HG03039 (cell line): ENCODE data around the gene GJC1.

Source experiments
- ATAC-seq: cut with Tn5 transposase; IDR thresholded peaks from one replicate; pipeline ENCODE4 v1.9.1; 2021; ENCODE audit warnings: mild to moderate bottlenecking, moderate library complexity; ENCODE audit not compliant: unreplicated experiment

The GJC1 gene

GRCh38 chr17:44829523-44830358 is at the start of gene GJC1:
GJC1 (minus strand) TSS chr17:44830287; CDS start chr17:44805817, 24,470 bp downstream.
- no peak for ATAC-seq

- no peak for ATAC-seq
Observed at GRCh38 chr17:44879376-44879775, 49.3 kb upstream of the GJC1 start.

- ATAC-seq, result no peak
Observed at GRCh38 chr17:44878627-44879221, 48.6 kb upstream of the GJC1 start.

GRCh38 chr17:44877121-44877520 is 47.0 kb upstream of the GJC1 start:
- no peak for ATAC-seq

GRCh38 chr17:44875761-44876160 is 45.7 kb upstream of the GJC1 start:
- ATAC-seq, result no peak

- ATAC-seq, result no peak
Observed at GRCh38 chr17:44872131-44872768, 42.2 kb upstream of the GJC1 start.

GRCh38 chr17:44871556-44871955 is 41.5 kb upstream of the GJC1 start:
- ATAC-seq, result no peak

GRCh38 chr17:44867841-44868240 is 37.8 kb upstream of the GJC1 start:
- ATAC-seq, result no peak

GRCh38 chr17:44865931-44866330 is 35.8 kb upstream of the GJC1 start:
- no peak for ATAC-seq

- ATAC-seq, result no peak
Observed at GRCh38 chr17:44865231-44865660, 35.2 kb upstream of the GJC1 start.

- no peak for ATAC-seq
Observed at GRCh38 chr17:44864831-44865230, 34.7 kb upstream of the GJC1 start.

GRCh38 chr17:44863061-44863918 is 33.2 kb upstream of the GJC1 start:
- no peak for ATAC-seq

- ATAC-seq, result no peak
Observed at GRCh38 chr17:44862278-44862914, 32.3 kb upstream of the GJC1 start.

GRCh38 chr17:44859701-44860100 is 29.6 kb upstream of the GJC1 start:
- ATAC-seq, result no peak

- ATAC-seq, result no peak
Observed at GRCh38 chr17:44854192-44854591, 24.1 kb upstream of the GJC1 start.

GRCh38 chr17:44850612-44851011 is 20.5 kb upstream of the GJC1 start:
- ATAC-seq, result no peak

- no peak for ATAC-seq
Observed at GRCh38 chr17:44850025-44850424, 19.9 kb upstream of the GJC1 start.

- no peak for ATAC-seq
Observed at GRCh38 chr17:44848961-44849489, 18.9 kb upstream of the GJC1 start.

- ATAC-seq, result no peak
Observed at GRCh38 chr17:44848257-44848795, 18.2 kb upstream of the GJC1 start.

- no peak for ATAC-seq
Observed at GRCh38 chr17:44847586-44847985, 17.5 kb upstream of the GJC1 start, which contains the start of gene HIGD1B. HIGD1B (plus strand) TSS chr17:44847883; CDS start chr17:44848153, 270 bp downstream.
